Left renal pelvis (tissue), 4 donors: ENCODE measurements around the gene FCHO2. TPM values are rescaled to one million over a fixed set of nuclear protein-coding genes. Genes with fewer than 3 reads are reported as not detected.

Experiments used
- DNase-seq, 4 donors: peaks; one replicate each; pipeline ENCODE4 v3.0.0-alpha.2; 2013; ENCODE audit warnings: low read depth in 4 of 4, low spot score in 3 of 4
- polyA plus RNA-seq, 4 donors: library from polyadenylated mRNA; unstranded; fragments of 120-200 nt; gene quantifications; one replicate each; pipeline ENCODE4 v1.2.1, GENCODE V29; 2013; ENCODE audit not compliant: insufficient read length in 4 of 4

The FCHO2 gene
- polyA plus RNA-seq, 4 donors = 27.6 to 37.3 (median 29.9) TPM

- DNase-seq = no peak
Observed at GRCh38 chr5:73027361-73027760, 71.5 kb downstream of the FCHO2 start.

- no peak for DNase-seq
Observed at GRCh38 chr5:73027816-73028215, 72.0 kb downstream of the FCHO2 start.

- DNase-seq = no peak
Observed at GRCh38 chr5:73028991-73029595, 73.3 kb downstream of the FCHO2 start.

DNA sequence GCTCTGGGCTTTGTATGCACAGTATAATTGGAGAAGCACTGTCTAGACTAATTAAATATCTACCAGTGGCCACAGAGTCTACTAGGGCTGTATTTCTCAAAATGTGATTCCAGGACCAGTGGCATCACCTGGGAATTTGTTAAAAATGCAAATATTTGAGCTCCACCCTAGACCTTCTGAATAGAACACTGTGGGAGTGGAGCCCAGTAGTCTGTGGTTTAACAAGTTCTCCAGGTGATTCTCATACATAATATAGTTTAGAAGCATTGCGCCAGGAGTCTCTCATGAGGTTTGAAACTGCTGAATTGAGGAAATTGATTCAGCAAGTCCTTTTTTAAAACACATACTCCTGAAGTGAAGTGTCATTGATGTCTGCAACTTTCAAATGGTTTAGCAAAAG, 74.7 kb downstream of the FCHO2 start:
- DNase-seq = no peak

- no peak for DNase-seq
Observed at GRCh38 chr5:73030995-73031394, 75.2 kb downstream of the FCHO2 start.

DNA sequence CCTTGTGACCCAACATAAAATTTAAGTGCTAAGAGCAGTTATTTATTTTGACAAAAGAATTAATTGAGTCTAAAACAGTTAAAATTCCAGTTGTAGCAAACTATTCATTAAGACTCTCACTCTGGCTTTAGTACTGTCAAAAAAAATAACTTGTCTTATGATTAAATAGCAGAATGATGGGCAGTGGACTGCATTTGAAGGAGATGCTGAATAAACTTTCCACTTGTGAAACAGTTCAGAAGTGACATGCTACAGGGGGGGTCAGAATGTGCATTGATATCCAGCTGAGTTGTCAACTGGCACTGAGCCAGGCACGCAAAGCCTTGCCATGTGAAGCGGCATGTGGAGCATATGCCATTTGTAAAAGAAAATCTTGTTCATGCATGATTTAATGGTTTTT, 76.0 kb downstream of the FCHO2 start:
- no peak for DNase-seq

GRCh38 chr5:73032635-73033034, 76.8 kb downstream of the FCHO2 start:
- no peak for DNase-seq

- no peak for DNase-seq
Observed at GRCh38 chr5:73037545-73037944, 81.7 kb downstream of the FCHO2 start.

DNA sequence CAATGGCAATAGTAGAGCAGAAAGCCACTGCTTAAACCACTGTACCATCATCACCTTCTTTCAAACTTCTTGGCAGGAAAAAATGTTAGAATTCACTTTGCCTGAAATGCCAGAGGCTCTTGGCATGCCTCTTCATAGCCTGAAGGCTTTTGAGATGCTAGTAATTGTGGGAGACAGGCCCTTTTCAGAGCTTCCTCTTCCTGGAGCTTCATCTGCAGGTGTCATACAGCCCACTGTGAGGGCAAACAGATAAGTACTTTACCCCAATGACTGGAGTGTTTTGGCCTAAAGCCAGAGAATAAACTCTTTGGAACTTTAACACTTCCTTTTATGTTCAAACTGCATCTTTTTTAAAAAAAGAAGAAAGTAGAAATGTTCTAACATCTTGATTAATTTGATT, 83.2 kb downstream of the FCHO2 start:
- no peak for DNase-seq

- no peak for DNase-seq
Observed at GRCh38 chr5:73042993-73043392, 87.2 kb downstream of the FCHO2 start.

GRCh38 chr5:73044546-73044945, 88.7 kb downstream of the FCHO2 start:
- no peak for DNase-seq

GRCh38 chr5:73045623-73046022, 89.8 kb downstream of the FCHO2 start:
- DNase-seq = no peak

- no peak for DNase-seq
Observed at GRCh38 chr5:73061593-73061992, 105.8 kb downstream of the FCHO2 start.

GRCh38 chr5:73066466-73066865, 110.6 kb downstream of the FCHO2 start:
- no peak for DNase-seq

GRCh38 chr5:73067213-73067612, 111.4 kb downstream of the FCHO2 start:
- DNase-seq = no peak

- DNase-seq = no peak
Observed at GRCh38 chr5:73081093-73081492, 125.3 kb downstream of the FCHO2 start.

DNA sequence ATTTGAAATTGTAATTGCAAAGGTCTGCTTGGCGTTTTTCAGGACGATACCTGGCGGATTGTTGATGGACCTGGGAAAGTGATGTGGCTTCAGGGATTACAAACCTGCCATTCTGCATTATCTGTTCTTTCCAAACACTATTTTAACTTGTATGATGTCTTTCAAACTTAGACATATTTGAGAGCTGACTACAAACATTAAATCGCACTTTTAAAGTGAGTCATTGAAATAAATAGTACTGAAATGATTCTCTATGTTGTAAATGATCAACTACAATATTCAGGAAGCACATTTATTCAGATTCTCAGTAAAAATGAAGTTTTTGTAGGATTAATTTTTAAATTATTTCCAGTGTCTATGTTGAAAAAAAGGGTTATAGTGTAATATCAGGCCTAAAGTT, 132.2 kb downstream of the FCHO2 start:
- DNase-seq = no peak

- no peak for DNase-seq
Observed at GRCh38 chr5:73093943-73094342, 138.1 kb downstream of the FCHO2 start.

DNA sequence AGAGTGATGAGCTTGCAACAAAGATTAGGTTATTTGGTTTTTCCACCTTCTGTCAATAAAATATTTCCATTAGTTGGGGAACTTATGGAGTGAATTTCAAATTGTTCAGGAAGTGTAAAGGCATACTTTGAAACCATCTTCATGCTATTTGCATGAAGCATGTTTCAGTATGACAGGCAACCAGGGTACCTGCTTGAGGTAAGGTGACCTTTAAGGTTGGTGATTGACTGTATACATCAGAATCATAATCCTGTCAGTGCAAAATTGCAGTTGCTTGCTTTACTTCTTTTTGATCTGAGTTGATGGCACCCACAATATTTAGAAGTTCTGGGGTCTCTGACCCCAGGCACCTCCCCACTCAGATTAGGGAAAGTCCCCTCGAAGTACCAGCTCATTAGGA, 138.6 kb downstream of the FCHO2 start:
- DNase-seq = no peak

DNA sequence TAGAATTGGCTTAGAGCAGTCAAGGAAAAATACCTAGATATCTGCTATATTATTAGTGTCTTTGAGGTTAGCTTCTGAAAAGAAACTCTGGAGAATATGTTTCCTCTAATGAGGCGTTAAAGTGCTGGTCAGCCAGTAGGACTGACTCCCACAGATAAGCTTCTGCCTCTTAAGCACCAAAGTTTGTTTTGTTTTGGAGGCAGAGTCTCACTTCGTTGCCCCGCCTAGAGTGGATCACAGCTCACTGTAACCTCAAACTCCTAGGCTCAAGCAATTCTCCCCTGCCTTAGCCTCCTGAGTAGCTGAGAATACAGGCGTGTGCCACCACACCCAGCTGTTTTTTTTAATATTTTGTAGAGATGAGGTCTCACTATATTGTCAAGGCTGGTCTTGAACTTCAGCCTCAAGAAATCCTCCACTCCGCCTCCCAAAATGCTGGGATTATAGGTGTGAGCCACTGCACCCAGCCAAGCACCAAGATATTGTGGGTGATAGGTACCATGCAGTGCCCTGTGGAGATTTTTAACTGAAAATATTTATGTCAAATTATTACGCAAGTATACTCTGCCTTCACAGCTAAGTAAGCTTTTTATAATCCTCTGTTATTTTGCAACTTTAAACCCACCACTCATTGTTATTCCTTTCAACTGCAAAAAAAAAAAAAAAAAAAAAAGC, 139.9 kb downstream of the FCHO2 start:
- no peak for DNase-seq

- DNase-seq = no peak
Observed at GRCh38 chr5:73096239-73096575, 140.4 kb downstream of the FCHO2 start.

DNA sequence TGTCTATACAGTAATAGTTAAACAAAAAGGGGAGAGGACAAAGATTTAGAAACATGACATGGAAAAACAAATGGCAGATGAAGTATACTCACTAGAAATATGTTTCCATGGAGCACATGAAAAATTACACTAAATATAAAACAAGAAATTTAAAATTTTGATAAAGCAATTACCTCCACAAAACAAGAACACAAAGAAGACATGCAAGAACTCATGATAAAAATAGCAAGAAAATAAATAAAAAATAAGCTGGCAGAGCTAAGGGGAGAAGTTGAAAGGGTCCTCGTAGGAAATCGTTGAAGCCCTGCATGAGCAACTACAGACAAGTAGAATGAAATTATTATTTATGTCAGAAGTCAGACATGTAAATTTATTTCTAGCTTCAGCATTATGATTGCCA, 141.9 kb downstream of the FCHO2 start:
- DNase-seq = no peak

- DNase-seq = no peak
Observed at GRCh38 chr5:73100109-73100508, 144.3 kb downstream of the FCHO2 start.
